ENCODE data around the gene TMPRSS9.

TMPRSS9 gene

DNA sequence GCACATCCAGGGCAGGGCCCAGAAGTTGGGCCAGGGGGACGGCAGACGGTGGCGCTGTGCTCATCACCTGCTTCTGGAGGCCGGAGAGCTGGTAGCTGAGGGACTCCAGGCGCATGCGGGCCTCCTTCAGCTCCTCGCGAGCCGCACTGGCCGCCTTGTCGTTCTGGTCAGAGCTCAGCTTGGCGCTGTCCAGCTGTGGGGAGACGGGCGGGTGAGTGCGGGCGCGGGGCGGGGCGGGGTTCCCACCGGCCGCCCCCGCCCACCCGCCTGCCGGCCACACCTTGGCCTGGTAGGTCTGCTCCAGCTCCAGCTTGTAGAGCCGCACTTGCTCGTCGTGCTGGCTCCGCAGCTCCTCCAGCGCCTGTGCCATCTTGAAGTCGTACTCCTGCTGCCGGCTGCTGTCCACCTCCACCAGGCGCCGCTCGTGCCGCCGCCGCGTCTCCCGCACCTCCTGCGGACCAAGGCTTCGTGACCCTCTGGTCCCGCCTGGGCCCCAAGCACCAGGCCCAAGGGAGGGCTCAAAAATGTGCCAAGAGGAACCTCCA is 74.7 kb downstream of the TMPRSS9 start:
- Histone ChIP-seq H3K4ac (ENCODE audit: low read depth in 1 of 2, low read length in 2 of 2) (no peak overlapping the region), H2AFZ (ENCODE audit: low read depth, low read length) (no peak overlapping the region), H3K36me3 (ENCODE audit: control insufficient read depth in 1 of 2, insufficient read depth in 2 of 2, low read depth in 1 of 2, low read length in 2 of 2) (peaks cover 47 to 85% of the 10 kb centered on the region in 2 experiments), H2BK12ac (ENCODE audit: low read length in 2 of 2) (no peak overlapping the region), H3K27ac (ENCODE audit: low read length, poor library complexity, severe bottlenecking) (no peak overlapping the region), H4K91ac (ENCODE audit: low read length) (no peak overlapping the region), H3K9ac (ENCODE audit: low read length) (no peak overlapping the region), H2BK5ac (ENCODE audit: low read depth, low read length, poor library complexity, severe bottlenecking) (no peak overlapping the region), H3K9me3 (ENCODE audit: control insufficient read depth, low read length) (no peaks in the 10 kb centered on the region), H3K4me1 (ENCODE audit: control insufficient read depth, insufficient read depth, low read depth, low read length) (peaks cover 1% of the 10 kb centered on the region), H3K23ac (ENCODE audit: low read length in 2 of 2) (no peak overlapping the region), H3K4me3 (ENCODE audit: insufficient read depth in 1 of 2, low read depth in 1 of 2, low read length in 2 of 2) (no peak overlapping the region), H3K14ac (ENCODE audit: low read length in 2 of 2) (no peak overlapping the region), H3K79me1 (replicated peaks; ENCODE audit: low read length, poor library complexity, severe bottlenecking) (peaks cover 47% of the 10 kb centered on the region), H4K8ac (ENCODE audit: low read length) (no peak overlapping the region), H3K4me2 (ENCODE audit: low read length, poor library complexity, severe bottlenecking) (no peak overlapping the region), H3K27me3 (ENCODE audit: control insufficient read depth in 1 of 2, insufficient read depth in 1 of 2, low read length in 2 of 2) (no peaks in the 10 kb centered on the region), H2AK5ac (ENCODE audit: low read length, severe bottlenecking) (no peak overlapping the region), H2BK120ac (ENCODE audit: low read depth, low read length) (no peak overlapping the region), H2BK15ac (ENCODE audit: low read depth, poor library complexity, severe bottlenecking) (no peak overlapping the region), H3K18ac (ENCODE audit: low read depth in 1 of 2, low read length in 2 of 2) (no peak overlapping the region)
- 97% methylated on average over 42 of the region's 42 CpGs for WGBS
- DNase-seq: no peak

DNA sequence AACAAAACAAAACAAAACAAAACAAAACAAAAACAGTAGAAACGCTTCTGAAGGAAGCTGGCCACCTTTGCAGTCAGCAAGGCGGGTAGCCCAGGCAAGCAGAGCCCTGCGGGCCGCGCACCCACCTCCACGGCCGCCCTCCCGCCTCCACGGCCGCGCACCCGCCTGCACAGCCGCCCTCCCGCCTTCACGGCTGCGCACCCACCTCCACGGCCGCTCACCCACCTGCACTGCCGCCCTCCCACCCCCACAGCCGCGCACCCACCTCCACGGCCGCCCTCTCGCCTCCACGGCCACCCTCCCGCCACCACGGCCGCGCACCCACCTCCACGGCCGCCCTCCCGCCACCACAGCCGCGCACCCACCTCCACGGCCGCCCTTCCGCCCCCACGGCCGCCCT is 76.3 kb downstream of the TMPRSS9 start:
- H2AK5ac ChIP-seq (ENCODE audit: low read length, severe bottlenecking): no peak overlapping the region
- H3K27ac ChIP-seq (ENCODE audit: low read length, poor library complexity, severe bottlenecking): no peak overlapping the region
- no peaks in the 10 kb centered on the region for H3K27me3 ChIP-seq (ENCODE audit: control insufficient read depth in 1 of 2, insufficient read depth in 1 of 2, low read length in 2 of 2)
- no peak overlapping the region for H4K8ac ChIP-seq (ENCODE audit: low read length)
- no peak overlapping the region for H3K14ac ChIP-seq (ENCODE audit: low read length in 2 of 2)
- no peaks in the 10 kb centered on the region for H3K9me3 ChIP-seq (ENCODE audit: control insufficient read depth, low read length)
- H3K23ac ChIP-seq (ENCODE audit: low read length in 2 of 2): no peak overlapping the region
- no peak overlapping the region for H2BK15ac ChIP-seq (ENCODE audit: low read depth, poor library complexity, severe bottlenecking)
- no peak overlapping the region for H4K91ac ChIP-seq (ENCODE audit: low read length)
- no peak overlapping the region for H2AFZ ChIP-seq (ENCODE audit: low read depth, low read length)
- no peak overlapping the region for H2BK120ac ChIP-seq (ENCODE audit: low read depth, low read length)
- peaks cover 35 to 77% of the 10 kb centered on the region in 2 experiments for H3K36me3 ChIP-seq (ENCODE audit: control insufficient read depth in 1 of 2, insufficient read depth in 2 of 2, low read depth in 1 of 2, low read length in 2 of 2)
- H3K9ac ChIP-seq (ENCODE audit: low read length): no peak overlapping the region
- no peak overlapping the region for H3K18ac ChIP-seq (ENCODE audit: low read depth in 1 of 2, low read length in 2 of 2)
- no peak overlapping the region for H2BK5ac ChIP-seq (ENCODE audit: low read depth, low read length, poor library complexity, severe bottlenecking)
- H3K4me3 ChIP-seq (ENCODE audit: insufficient read depth in 1 of 2, low read depth in 1 of 2, low read length in 2 of 2): no peak overlapping the region
- peaks cover 1% of the 10 kb centered on the region for H3K4me1 ChIP-seq (ENCODE audit: control insufficient read depth, insufficient read depth, low read depth, low read length)
- 96% methylated on average over 36 of the region's 39 CpGs for WGBS
- no peak for DNase-seq
- peaks cover 52% of the 10 kb centered on the region for H3K79me1 ChIP-seq (replicated peaks; ENCODE audit: low read length, poor library complexity, severe bottlenecking)
- H3K4ac ChIP-seq (ENCODE audit: low read depth in 1 of 2, low read length in 2 of 2): no peak overlapping the region
- no peak overlapping the region for H3K4me2 ChIP-seq (ENCODE audit: low read length, poor library complexity, severe bottlenecking)
- no peak overlapping the region for H2BK12ac ChIP-seq (ENCODE audit: low read length in 2 of 2)

DNA sequence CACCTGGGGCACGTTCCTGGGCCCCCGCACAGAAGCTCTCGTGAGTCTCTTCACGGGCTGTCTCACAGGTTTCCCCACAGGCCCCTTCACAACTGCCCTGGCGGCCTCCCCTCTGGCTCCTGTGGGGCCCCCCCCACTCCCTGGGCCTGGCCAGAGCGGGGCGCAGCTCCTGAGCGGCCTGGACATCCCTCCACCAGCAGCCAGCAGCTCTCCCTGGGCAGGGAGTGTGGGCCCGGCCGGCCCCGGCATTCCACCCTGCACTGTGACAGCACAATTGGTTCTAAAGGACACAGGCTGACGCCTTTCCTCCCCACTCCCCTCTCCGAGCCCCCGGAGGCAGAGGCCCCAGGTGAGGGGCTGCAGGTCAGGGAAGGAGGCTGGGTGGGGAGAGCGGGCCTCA is 76.9 kb downstream of the TMPRSS9 start:
- Histone ChIP-seq H3K4me2 (ENCODE audit: low read length, poor library complexity, severe bottlenecking) (no peak overlapping the region), H2BK15ac (ENCODE audit: low read depth, poor library complexity, severe bottlenecking) (no peak overlapping the region), H3K27ac (ENCODE audit: low read length, poor library complexity, severe bottlenecking) (no peak overlapping the region), H2BK5ac (ENCODE audit: low read depth, low read length, poor library complexity, severe bottlenecking) (no peak overlapping the region), H3K18ac (ENCODE audit: low read depth in 1 of 2, low read length in 2 of 2) (no peak overlapping the region), H4K8ac (ENCODE audit: low read length) (no peak overlapping the region), H3K23ac (ENCODE audit: low read length in 2 of 2) (no peak overlapping the region), H2AFZ (ENCODE audit: low read depth, low read length) (no peak overlapping the region), H2AK5ac (ENCODE audit: low read length, severe bottlenecking) (no peak overlapping the region), H3K9me3 (ENCODE audit: control insufficient read depth, low read length) (no peaks in the 10 kb centered on the region), H3K9ac (ENCODE audit: low read length) (no peak overlapping the region), H3K4me3 (ENCODE audit: insufficient read depth in 1 of 2, low read depth in 1 of 2, low read length in 2 of 2) (no peak overlapping the region), H2BK12ac (ENCODE audit: low read length in 2 of 2) (no peak overlapping the region), H3K4ac (ENCODE audit: low read depth in 1 of 2, low read length in 2 of 2) (no peak overlapping the region), H4K91ac (ENCODE audit: low read length) (no peak overlapping the region), H3K14ac (ENCODE audit: low read length in 2 of 2) (no peak overlapping the region), H3K27me3 (ENCODE audit: control insufficient read depth in 1 of 2, insufficient read depth in 1 of 2, low read length in 2 of 2) (no peaks in the 10 kb centered on the region), H2BK120ac (ENCODE audit: low read depth, low read length) (no peak overlapping the region), H3K4me1 (ENCODE audit: control insufficient read depth, insufficient read depth, low read depth, low read length) (peaks cover 1% of the 10 kb centered on the region), H3K79me1 (replicated peaks; ENCODE audit: low read length, poor library complexity, severe bottlenecking) (peaks cover 55% of the 10 kb centered on the region), H3K36me3 (ENCODE audit: control insufficient read depth in 1 of 2, insufficient read depth in 2 of 2, low read depth in 1 of 2, low read length in 2 of 2) (peaks cover 33 to 77% of the 10 kb centered on the region in 2 experiments)
- 96% methylated on average over 14 of the region's 15 CpGs for WGBS
- DNase-seq: no peak

DNA sequence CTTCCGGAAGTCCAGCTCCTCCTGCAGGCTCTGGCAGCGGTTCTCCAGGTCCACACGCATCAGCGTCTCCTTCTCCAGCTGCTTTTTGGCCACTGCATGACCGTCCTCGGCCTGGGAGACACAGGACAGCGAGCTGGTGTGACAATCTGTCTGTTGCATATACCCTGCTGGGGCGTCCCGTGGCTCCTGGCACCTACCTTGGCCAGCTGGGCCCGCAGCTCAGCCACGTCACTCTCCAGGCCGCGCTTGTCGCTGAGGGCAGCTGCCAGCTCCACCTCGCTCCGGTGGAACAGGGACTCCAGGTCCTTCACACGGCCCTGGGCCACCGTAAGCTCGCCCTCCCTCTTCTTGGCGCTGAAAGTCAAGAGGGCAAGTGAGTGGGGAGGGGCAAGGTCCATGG is 78.1 kb downstream of the TMPRSS9 start:
- Histone ChIP-seq H3K23ac (ENCODE audit: low read length in 2 of 2) (no peak overlapping the region), H3K36me3 (ENCODE audit: control insufficient read depth in 1 of 2, insufficient read depth in 2 of 2, low read depth in 1 of 2, low read length in 2 of 2) (peaks cover 38 to 75% of the 10 kb centered on the region in 2 experiments), H3K9ac (ENCODE audit: low read length) (no peak overlapping the region)

More for the DNA sequence above, 78.1 kb downstream of the TMPRSS9 start:
- no peak overlapping the region for H3K27ac ChIP-seq (ENCODE audit: low read length, poor library complexity, severe bottlenecking)
- no peak overlapping the region for H3K14ac ChIP-seq (ENCODE audit: low read length in 2 of 2)
- H3K4me2 ChIP-seq (ENCODE audit: low read length, poor library complexity, severe bottlenecking): no peak overlapping the region
- H3K9me3 ChIP-seq (ENCODE audit: control insufficient read depth, low read length): no peaks in the 10 kb centered on the region
- H2BK120ac ChIP-seq (ENCODE audit: low read depth, low read length): no peak overlapping the region
- no peak overlapping the region for H3K18ac ChIP-seq (ENCODE audit: low read depth in 1 of 2, low read length in 2 of 2)
- H2BK12ac ChIP-seq (ENCODE audit: low read length in 2 of 2): no peak overlapping the region
- H4K91ac ChIP-seq (ENCODE audit: low read length): peak overlapping the region; percentile 31
- no peak overlapping the region for H2AK5ac ChIP-seq (ENCODE audit: low read length, severe bottlenecking)
- no peak overlapping the region for H2BK5ac ChIP-seq (ENCODE audit: low read depth, low read length, poor library complexity, severe bottlenecking)
- H2BK15ac ChIP-seq (ENCODE audit: low read depth, poor library complexity, severe bottlenecking): no peak overlapping the region
- H3K4me1 ChIP-seq (ENCODE audit: control insufficient read depth, insufficient read depth, low read depth, low read length): no peaks in the 10 kb centered on the region
- H3K27me3 ChIP-seq (ENCODE audit: control insufficient read depth in 1 of 2, insufficient read depth in 1 of 2, low read length in 2 of 2): no peaks in the 10 kb centered on the region
- H3K79me1 ChIP-seq (replicated peaks; ENCODE audit: low read length, poor library complexity, severe bottlenecking): peaks cover 57% of the 10 kb centered on the region
- WGBS: 94% methylated on average over 20 of the region's 20 CpGs
- no peak overlapping the region for H4K8ac ChIP-seq (ENCODE audit: low read length)
- no peak overlapping the region for H3K4me3 ChIP-seq (ENCODE audit: insufficient read depth in 1 of 2, low read depth in 1 of 2, low read length in 2 of 2)
- DNase-seq: no peak
- H3K4ac ChIP-seq (ENCODE audit: low read depth in 1 of 2, low read length in 2 of 2): no peak overlapping the region
- H2AFZ ChIP-seq (ENCODE audit: low read depth, low read length): no peak overlapping the region

Measured in mesenchymal stem cell (in vitro differentiated cells and primary cell).